Muscle of back (tissue), 11 donors: ENCODE results near the gene VWC2L. TPM values are rescaled to one million over a fixed set of nuclear protein-coding genes. Genes with fewer than 3 reads are reported as not detected.

Source experiments
- DNase-seq, 3 donors: peaks; one replicate each; pipeline versions ENCODE4 v3.0.0 to v3.0.0-alpha.2; 2013
- polyA plus RNA-seq, 10 donors: library from polyadenylated mRNA; unstranded; fragments of 120-200 nt; gene quantifications; one replicate each; pipeline ENCODE4 v1.2.1, GENCODE V29; 2013; ENCODE audit not compliant: insufficient read length in 10 of 10

VWC2L gene
- polyA plus RNA-seq, 10 donors: not detected

DNA sequence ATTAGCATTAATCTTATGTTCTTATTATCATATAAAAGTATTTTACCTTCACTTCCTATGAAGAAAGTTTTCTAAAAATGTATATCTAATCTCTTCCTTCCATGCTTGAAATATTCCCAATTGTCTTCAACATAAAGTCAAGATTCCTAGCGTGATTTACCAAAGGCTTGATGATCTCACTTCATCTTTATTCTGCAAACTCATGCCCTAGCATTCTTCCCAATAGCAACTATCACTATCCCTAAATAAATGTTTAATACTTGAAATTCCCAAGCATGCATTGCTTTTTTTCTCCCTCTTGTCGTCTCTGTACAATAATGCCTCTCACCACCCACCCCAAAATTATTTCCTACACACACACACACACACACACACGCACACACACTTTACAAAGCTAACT lies 125.8 kb downstream of the VWC2L start:
- no peak for DNase-seq

DNA sequence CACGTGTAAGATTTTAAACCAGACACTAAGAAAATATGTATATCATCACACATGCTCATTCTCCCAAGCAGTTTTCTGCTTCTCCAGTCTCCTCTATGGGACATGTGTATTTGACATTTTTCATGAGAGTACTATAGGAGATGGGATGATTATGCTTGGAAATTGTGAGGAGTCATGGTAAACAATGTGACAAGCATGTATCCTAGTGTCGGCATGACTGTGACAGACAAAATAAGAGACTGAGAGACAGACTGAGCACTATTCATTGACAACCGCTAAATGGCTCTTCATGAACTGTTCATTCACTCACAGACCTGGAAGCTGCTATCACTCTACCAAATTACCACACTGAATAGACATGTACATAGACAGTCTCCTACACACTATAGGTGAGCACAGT lies 127.1 kb downstream of the VWC2L start:
- DNase-seq: no peak

DNA sequence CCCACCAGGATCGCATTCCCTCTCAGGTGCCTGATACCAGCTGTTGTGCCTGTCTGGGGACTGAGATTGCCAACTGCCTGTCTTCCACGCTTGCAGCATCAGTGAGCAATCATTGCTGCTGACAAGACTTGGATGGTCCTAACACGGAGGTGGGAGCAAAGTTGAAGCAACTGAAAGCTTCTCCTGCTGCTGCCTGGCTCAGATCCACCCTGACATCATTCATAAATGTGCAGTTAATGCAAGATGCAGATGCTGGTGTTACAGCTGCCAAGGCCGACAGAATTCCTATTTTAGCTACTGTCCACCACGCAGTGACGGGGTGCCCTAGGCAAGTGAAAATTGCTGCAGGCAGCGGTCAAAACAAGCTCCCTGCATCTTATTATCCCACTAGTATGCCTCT lies 131.4 kb downstream of the VWC2L start:
- peak in 2 of 3 donors; percentile 53 to 66 for DNase-seq

- DNase-seq: peak in 1 of 3 donors; percentile 18
Observed at GRCh38 chr2:214542866-214543265, 132.0 kb downstream of the VWC2L start.

GRCh38 chr2:214543386-214543955 lies 132.6 kb downstream of the VWC2L start:
- DNase-seq: peak in 1 of 3 donors; percentile 15

- DNase-seq: peak in 1 of 3 donors; percentile 18
Observed at GRCh38 chr2:214545898-214546542, 135.2 kb downstream of the VWC2L start.

GRCh38 chr2:214547931-214548330 lies 137.1 kb downstream of the VWC2L start:
- DNase-seq: no peak

DNA sequence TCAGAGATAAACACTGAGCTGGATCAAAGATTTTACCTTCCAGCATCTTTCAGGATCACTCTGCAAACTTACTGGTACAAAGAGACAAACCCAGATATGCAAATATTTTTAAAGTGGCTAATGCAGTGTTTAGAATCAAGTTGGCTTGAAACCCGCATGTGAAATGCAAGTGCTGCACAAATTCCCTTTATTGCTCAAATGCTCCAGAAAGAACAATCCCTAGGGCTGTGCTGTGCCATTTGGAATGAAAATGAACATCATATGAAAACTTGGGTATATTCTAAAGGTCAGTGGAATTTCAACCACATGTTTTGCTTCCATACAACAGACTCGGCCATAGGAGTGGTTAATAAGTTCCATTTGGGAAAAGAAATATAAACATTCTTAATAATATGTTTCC lies 139.1 kb downstream of the VWC2L start:
- no peak for DNase-seq

DNA sequence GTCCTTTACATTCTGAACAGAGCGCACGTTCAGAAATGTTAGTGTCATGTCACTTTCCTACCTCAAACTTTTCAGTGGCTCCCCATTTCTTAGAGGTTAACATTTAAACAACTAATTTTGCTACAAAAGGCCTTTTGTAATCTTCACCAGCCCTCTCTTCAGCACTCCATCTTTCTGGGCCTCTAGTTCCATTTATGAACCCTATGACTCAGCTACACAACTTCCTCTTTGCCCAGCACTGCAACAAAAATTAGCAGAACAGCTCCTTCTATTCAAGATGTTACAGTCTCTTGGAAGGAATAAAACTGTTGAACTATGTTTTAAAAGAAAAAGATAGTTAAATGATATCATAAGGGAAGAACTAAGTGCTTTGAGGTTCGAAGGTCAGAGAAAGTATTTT lies 139.9 kb downstream of the VWC2L start:
- DNase-seq: no peak

DNA sequence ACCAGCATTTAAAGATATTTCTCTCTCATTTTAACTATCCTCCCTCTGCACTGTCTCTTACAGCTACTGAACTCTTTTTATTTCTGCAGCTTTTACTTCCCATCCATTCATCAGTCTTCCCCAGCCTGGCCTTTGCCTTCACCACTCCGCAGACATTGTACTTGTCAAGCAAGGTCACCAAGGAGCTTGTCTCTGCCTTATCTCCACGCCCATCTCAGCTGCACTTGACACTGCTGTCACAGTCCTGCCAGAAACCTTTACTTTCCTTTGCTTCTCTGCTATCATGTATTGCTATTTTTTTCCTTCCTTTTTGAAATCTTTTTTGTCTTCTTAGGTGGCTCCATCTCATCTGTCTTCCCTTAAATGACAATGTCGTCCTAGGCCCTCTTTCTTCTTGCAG lies 147.0 kb downstream of the VWC2L start:
- no peak for DNase-seq

DNA sequence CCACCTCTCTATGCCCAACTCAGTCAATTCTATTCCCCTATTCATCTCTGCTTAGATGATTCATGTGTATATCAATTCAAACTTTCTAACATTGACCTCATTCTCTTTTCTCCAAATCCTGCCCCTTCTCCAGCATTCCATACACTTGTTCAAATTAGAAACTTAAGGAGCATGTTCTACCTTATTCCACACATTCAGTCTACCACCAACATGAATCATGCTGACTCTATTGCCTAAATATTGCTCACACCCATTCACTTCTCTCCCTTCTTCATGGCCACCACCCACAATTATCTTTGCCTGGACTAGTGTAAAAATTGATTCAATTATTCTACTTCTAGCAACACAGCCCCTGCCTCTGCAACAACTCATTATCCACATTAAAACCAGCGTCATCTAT lies 147.5 kb downstream of the VWC2L start:
- DNase-seq: no peak

DNA sequence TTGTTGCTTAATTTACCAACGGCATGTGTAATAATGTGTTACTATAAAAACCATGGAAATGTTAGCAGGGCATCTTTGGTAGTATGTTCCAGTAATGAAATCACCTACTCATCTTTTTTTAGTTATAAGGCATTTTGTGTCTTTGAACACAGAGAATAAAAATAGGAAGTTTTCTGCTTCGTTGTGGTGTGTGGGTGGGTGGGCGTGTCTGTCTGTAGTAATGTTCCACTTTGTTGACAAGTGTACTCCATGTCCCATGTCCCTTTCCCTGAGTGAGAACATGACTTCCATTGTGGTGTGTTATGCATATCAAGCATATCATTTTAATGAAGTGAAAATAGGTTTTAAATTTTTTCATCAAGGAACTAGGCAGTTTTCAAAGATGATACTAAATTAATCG lies 149.3 kb downstream of the VWC2L start:
- DNase-seq: no peak

- peak in 1 of 3 donors; percentile 26 for DNase-seq
Observed at GRCh38 chr2:214560618-214561190, 149.8 kb downstream of the VWC2L start.

DNA sequence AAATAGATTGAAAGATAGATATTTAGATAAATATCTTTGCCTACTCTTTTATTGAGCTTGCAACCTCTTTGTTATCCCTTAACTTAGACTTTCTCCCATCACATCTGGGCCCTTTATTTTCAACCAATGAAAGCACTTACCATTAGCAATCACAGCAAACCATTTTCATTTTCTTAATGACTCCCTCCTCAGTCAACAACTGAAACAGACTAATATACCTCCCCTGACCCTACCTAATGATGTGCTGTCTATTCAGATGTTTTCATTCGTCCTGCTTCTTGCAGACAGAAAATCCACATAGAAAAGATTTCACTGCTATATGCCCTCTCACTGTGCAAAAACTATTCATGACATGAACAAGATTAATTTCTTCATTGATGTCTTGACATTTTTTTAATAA lies 154.4 kb downstream of the VWC2L start:
- DNase-seq: no peak

- DNase-seq: no peak
Observed at GRCh38 chr2:214566457-214566856, 155.6 kb downstream of the VWC2L start.

DNA sequence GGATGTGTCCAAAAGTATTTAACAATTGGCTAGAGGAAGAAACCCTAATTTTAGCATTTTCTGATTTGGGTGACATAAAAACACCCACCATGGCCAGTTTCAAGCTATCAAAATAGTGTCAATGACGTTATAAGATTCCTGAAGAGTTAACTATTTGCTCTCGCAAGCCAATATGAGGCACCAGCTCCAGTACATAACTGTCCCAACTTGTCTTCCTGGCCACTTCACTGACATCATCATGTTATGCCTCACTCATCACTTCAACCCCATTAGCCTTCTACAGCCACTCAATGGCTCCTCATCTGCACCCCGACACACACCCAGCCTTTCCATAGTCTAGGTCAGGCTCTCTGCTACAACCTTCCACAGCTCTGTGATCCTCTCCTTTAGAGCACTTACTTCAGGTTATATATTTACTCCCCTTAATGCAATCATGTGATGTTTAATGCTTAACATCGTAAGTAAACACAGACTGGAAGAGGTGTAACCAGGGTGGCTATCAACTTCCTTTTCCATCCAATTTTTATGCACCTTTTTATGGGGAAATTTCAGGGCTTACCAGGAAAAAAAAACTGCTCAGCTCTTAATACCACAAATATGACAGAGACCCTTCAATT lies 158.7 kb downstream of the VWC2L start:
- no peak for DNase-seq

DNA sequence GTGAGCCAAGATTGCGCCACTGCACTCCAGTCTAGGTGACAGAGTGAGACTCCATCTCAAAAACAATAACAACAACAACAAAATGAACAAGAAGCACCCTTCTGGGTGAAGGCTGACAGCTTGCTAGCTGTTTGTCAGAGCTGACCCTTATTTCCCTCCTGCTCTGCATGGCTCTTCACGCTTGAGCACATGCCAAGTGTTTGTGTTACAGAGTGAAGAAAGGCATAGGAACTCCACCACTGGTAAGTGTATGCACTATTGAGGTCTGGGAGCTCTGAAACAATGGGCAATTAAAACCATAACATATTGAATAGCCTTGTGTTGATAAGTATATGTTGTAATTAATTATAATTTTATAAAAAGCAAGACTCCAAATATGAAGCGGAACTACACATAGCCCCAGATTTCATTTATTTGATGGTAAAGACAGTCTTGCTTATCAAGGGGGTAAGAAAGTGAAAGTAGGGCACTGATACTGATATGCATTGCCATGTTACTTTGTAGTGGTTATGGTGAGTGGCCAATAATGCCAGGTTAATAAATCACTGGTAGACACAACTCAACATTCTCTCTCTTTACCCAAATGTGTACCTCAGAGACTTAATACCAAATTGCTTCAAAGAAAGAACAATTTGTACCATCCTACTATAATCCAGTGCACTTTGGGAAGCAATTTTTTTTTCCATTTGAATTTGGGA lies 163.4 kb downstream of the VWC2L start:
- no peak for DNase-seq

DNA sequence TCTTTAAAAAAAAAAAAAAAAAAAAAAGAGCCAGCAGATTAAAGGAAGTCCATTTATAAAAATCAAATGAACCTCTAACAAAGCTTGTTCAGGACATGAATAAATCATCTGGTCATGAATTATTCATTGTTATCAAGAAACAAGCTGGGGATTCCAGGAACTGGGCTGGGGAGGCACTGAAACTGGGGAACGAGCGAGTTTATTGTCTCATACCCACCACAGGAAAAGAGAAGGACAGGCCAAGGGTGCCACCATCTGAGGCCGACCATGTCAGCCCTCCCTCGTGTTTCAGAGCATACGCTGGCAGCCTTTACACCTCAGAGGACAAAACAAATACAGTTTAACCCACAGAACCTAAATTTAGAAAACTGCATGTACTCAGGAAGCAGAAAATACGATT lies 164.2 kb downstream of the VWC2L start:
- no peak for DNase-seq

- no peak for DNase-seq
Observed at GRCh38 chr2:214575465-214575864, 164.6 kb downstream of the VWC2L start.

DNA sequence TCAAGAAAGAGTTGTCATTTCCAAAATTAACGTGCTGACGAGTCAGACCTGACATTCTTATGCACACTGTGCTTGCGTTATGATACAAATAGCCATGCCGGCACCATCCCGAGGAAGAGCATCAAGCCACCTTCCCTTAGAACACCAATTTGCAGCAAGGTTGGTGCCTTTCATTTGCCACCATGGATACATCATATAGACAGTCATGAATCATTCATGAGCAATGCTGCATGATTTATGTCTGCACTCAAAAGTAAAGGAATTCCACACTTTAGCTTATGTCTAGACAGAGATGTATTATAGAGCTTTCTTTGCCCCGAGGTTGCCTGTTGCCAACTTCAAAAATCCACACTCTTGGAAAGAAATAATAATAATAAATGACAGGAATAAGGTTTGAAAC lies 166.9 kb downstream of the VWC2L start:
- no peak for DNase-seq

- DNase-seq: no peak
Observed at GRCh38 chr2:214578442-214578841, 167.6 kb downstream of the VWC2L start.

DNA sequence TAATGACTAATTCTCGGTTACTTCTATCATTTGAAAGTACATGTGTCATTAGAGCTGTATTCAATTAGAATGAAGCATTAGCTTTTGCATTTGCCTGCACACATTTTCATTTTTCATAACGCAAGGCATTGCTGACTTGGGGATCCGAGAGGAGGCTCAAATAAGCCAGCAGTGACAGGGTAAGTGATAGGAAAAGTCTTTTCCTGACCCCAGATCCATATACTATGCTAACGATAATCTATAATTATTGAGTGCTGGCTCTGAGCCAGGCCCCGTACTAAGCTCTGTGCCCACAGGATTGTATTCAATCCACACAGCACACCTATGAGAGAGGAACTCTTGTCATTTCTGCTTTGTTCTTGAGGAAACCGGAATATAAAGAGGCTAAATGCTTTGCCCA lies 168.2 kb downstream of the VWC2L start:
- DNase-seq: no peak

DNA sequence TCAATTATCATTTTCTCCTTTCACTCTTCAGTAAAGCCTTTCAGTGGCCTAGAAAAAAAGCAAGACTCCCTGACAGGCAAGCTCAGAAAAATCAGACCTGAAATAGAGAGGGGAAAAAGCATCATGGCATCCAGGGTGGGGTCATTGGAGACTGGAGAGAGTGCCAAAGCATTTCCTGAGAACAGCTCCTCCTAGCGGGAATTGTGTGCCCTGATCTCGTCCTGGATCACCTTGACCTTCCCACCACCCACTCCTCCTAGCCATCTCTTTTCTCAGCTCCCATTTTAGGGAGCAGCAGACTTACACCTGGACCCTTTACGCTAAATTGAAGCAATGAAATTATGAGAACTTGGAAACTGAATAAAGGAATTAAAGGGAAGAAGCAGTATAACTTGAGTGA lies 176.6 kb downstream of the VWC2L start:
- DNase-seq: no peak
